Measurements from ENCODE around the gene RPL13.

DNA sequence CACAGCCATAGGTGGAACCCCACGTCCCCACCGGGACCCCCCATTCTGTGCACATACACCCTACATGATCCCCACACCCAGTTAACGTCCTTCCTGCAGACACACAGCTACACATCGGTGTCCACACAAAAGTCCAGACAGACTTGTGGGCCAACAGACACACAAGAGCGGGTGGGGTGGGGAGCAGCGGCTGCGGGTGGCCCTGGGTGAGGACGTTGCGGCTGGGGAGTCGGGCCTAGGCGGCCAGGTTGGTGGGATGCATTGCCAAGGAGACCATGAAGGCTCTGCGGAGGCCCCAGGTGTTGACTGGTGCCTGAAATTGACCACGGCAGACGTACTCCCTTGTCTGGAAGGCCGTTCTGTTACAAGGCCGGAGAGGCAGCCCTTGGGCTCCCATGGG is 44.3 kb downstream of the RPL13 start:
- TF ChIP-seq, protein P1, sequence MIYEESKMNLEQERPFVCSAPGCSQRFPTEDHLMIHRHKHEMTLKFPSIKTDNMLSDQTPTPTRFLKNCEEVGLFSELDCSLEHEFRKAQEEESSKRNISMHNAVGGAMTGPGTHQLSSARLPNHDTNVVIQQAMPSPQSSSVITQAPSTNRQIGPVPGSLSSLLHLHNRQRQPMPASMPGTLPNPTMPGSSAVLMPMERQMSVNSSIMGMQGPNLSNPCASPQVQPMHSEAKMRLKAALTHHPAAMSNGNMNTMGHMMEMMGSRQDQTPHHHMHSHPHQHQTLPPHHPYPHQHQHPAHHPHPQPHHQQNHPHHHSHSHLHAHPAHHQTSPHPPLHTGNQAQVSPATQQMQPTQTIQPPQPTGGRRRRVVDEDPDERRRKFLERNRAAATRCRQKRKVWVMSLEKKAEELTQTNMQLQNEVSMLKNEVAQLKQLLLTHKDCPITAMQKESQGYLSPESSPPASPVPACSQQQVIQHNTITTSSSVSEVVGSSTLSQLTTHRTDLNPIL (CRISPR knock-in tag; IDR thresholded peaks at IDR 0.05; ENCODE audit: low read depth) = no peak
- TF ChIP-seq ZFP3 (CRISPR knock-in tag; IDR thresholded peaks at IDR 0.05) = no peak
- TF ChIP-seq, protein P2, sequence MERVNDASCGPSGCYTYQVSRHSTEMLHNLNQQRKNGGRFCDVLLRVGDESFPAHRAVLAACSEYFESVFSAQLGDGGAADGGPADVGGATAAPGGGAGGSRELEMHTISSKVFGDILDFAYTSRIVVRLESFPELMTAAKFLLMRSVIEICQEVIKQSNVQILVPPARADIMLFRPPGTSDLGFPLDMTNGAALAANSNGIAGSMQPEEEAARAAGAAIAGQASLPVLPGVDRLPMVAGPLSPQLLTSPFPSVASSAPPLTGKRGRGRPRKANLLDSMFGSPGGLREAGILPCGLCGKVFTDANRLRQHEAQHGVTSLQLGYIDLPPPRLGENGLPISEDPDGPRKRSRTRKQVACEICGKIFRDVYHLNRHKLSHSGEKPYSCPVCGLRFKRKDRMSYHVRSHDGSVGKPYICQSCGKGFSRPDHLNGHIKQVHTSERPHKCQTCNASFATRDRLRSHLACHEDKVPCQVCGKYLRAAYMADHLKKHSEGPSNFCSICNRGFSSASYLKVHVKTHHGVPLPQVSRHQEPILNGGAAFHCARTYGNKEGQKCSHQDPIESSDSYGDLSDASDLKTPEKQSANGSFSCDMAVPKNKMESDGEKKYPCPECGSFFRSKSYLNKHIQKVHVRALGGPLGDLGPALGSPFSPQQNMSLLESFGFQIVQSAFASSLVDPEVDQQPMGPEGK (CRISPR knock-in tag; IDR thresholded peaks at IDR 0.05; ENCODE audit: borderline replicate concordance) = no peak
- TF ChIP-seq GLIS3 (CRISPR knock-in tag; IDR thresholded peaks at IDR 0.05) = no peak
- TF ChIP-seq ARNTL (CRISPR knock-in tag; IDR thresholded peaks at IDR 0.05; ENCODE audit: borderline replicate concordance, low read depth) = no peak
- TF ChIP-seq, protein P3, sequence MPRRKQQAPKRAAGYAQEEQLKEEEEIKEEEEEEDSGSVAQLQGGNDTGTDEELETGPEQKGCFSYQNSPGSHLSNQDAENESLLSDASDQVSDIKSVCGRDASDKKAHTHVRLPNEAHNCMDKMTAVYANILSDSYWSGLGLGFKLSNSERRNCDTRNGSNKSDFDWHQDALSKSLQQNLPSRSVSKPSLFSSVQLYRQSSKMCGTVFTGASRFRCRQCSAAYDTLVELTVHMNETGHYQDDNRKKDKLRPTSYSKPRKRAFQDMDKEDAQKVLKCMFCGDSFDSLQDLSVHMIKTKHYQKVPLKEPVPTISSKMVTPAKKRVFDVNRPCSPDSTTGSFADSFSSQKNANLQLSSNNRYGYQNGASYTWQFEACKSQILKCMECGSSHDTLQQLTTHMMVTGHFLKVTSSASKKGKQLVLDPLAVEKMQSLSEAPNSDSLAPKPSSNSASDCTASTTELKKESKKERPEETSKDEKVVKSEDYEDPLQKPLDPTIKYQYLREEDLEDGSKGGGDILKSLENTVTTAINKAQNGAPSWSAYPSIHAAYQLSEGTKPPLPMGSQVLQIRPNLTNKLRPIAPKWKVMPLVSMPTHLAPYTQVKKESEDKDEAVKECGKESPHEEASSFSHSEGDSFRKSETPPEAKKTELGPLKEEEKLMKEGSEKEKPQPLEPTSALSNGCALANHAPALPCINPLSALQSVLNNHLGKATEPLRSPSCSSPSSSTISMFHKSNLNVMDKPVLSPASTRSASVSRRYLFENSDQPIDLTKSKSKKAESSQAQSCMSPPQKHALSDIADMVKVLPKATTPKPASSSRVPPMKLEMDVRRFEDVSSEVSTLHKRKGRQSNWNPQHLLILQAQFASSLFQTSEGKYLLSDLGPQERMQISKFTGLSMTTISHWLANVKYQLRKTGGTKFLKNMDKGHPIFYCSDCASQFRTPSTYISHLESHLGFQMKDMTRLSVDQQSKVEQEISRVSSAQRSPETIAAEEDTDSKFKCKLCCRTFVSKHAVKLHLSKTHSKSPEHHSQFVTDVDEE (CRISPR knock-in tag; IDR thresholded peaks at IDR 0.05) = no peak
- TF ChIP-seq ZNF565 (CRISPR knock-in tag; conservative IDR thresholded peaks at IDR 0.05; ENCODE audit: low read depth) = no peak
- TF ChIP-seq ZFP30 (CRISPR knock-in tag; IDR thresholded peaks at IDR 0.05) = no peak
- TF ChIP-seq, protein P4, sequence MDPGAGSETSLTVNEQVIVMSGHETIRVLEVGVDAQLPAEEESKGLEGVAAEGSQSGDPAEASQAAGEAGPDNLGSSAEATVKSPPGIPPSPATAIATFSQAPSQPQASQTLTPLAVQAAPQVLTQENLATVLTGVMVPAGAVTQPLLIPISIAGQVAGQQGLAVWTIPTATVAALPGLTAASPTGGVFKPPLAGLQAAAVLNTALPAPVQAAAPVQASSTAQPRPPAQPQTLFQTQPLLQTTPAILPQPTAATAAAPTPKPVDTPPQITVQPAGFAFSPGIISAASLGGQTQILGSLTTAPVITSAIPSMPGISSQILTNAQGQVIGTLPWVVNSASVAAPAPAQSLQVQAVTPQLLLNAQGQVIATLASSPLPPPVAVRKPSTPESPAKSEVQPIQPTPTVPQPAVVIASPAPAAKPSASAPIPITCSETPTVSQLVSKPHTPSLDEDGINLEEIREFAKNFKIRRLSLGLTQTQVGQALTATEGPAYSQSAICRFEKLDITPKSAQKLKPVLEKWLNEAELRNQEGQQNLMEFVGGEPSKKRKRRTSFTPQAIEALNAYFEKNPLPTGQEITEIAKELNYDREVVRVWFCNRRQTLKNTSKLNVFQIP (CRISPR knock-in tag; IDR thresholded peaks at IDR 0.05; ENCODE audit: borderline replicate concordance, low read depth) = no peak

Measured in SK-N-SH treated with all-trans-retinoic acid at 6 μM for 48 hours (cell line).